HL-60 (cell line): Measurements from ENCODE around the gene LILRA6.

Experiments used
- DNase-seq, 2 experiments: peaks; one replicate each; pipeline ENCODE4 v3.0.0-alpha.2; 2010 to 2020; ENCODE audit warnings: low read depth in 1 of 2, low spot score in 1 of 2
- H3K27ac ChIP-seq: fragments of 250-450 bp; sonication (Bioruptor Pico); replicated peaks from 2 replicates; pipeline ENCODE4 v1.5.1; 2020; ENCODE audit warnings: mild to moderate bottlenecking, moderate library complexity
- H3K27me3 ChIP-seq: fragments of 250-450 bp; sonication (Bioruptor Pico); 2 replicates; pipeline ENCODE4 v1.5.1; 2021; ENCODE audit warnings: mild to moderate bottlenecking, moderate library complexity; ENCODE audit not compliant: insufficient read depth, poor library complexity, severe bottlenecking
- H3K4me3 ChIP-seq: replicated peaks from 2 replicates; pipeline ENCODE4 v1.5.1; 2011; ENCODE audit warnings: mild to moderate bottlenecking, control low read depth, low read length; ENCODE audit not compliant: insufficient read depth
- GABPA ChIP-seq: IDR thresholded peaks from 2 replicates; pipeline ENCODE4 v1.6.1; 2012; ENCODE audit warnings: low read depth
- POLR2AphosphoS5 ChIP-seq: IDR thresholded peaks from 2 replicates; pipeline ENCODE4 v1.6.1; 2012; ENCODE audit warnings: low read depth
- REST ChIP-seq: IDR thresholded peaks from 2 replicates; pipeline ENCODE4 v1.6.1; 2012; ENCODE audit warnings: low read depth; ENCODE audit not compliant: insufficient replicate concordance
- SPI1 ChIP-seq: IDR thresholded peaks from 2 replicates; pipeline ENCODE4 v1.6.1; 2012; ENCODE audit warnings: low read depth, mild to moderate bottlenecking, borderline replicate concordance
- TF ChIP-seq, protein P1 (sequence below): IDR thresholded peaks from one replicate; pipeline ENCODE4 v1.5.1; 2011; ENCODE audit warnings: low read length, control low read depth, inconsistent platforms; ENCODE audit not compliant: insufficient read depth

LILRA6 gene

DNA sequence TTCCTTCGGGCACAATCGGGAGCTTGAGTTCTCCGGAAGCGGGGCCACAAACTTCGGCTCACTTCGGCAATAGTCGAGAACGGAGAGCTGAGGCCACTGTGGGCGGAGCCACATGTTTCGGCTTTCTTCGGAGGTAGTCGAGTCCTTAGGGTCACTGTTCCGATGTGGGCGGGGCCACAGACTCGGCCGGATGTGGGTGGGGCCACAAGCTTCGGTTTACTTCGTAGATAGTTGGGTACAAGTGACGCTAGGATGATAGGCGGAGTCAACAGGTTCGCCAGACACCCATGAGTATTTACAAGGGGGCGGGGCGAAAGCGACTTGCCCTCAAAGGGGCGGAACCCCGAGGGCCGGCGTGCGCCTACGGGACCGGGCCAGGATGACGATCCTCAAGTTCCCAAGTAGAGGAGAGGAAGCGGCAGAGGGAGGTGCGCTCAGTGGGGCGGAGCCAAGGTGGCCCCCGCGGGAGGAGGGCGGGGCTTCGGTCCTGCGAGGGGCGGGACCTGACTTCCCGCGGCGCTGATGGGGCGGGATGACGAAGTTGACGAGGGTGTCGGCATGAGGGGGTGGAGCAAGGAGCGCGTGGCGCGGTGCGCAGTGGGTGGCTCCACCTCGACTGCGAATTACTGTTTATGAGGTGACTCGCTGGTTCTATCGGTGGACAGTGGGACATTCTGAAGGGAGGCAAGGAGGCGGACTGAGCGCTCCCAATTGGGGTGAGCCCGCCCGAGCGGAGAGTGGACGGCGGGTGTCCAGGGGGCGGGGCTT, 52.7 kb downstream of the LILRA6 start:
- no peaks in the 10 kb centered on the region for H3K27me3 ChIP-seq
- no peak for TF ChIP-seq GABPA
- peak; percentile 76 for TF ChIP-seq POLR2AphosphoS5
- peak; percentile 85; the same call in 1 of the 2 replicates for TF ChIP-seq SPI1

GRCh38 chr19:54189145-54189734, 53.4 kb downstream of the LILRA6 start, which contains the start of gene MBOAT7:
Gene MBOAT7, minus strand, starts transcription at chr19:54189580. Its CDS starts 1,072 bp downstream, at chr19:54188508.
- Histone ChIP-seq H3K27me3 (no peaks in the 10 kb centered on the region), H3K27ac (peak within 1 kb of the TSS; percentile 98), H3K4me3 (peak within 1 kb of the TSS; percentile 80)
- no peak for TF ChIP-seq POLR2AphosphoS5
- TF ChIP-seq, protein P1, sequence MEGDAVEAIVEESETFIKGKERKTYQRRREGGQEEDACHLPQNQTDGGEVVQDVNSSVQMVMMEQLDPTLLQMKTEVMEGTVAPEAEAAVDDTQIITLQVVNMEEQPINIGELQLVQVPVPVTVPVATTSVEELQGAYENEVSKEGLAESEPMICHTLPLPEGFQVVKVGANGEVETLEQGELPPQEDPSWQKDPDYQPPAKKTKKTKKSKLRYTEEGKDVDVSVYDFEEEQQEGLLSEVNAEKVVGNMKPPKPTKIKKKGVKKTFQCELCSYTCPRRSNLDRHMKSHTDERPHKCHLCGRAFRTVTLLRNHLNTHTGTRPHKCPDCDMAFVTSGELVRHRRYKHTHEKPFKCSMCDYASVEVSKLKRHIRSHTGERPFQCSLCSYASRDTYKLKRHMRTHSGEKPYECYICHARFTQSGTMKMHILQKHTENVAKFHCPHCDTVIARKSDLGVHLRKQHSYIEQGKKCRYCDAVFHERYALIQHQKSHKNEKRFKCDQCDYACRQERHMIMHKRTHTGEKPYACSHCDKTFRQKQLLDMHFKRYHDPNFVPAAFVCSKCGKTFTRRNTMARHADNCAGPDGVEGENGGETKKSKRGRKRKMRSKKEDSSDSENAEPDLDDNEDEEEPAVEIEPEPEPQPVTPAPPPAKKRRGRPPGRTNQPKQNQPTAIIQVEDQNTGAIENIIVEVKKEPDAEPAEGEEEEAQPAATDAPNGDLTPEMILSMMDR, result no peak
- TF ChIP-seq REST, result no peak
- TF ChIP-seq SPI1, result no peak
- TF ChIP-seq GABPA, result no peak
- DNase-seq, result no peak

More for the DNA sequence above, 52.7 kb downstream of the LILRA6 start:
- peak; percentile 99 to 100 for DNase-seq
- H3K27ac ChIP-seq, result peak overlapping the region; percentile 98
- H3K4me3 ChIP-seq, result peak overlapping the region; percentile 49

DNA sequence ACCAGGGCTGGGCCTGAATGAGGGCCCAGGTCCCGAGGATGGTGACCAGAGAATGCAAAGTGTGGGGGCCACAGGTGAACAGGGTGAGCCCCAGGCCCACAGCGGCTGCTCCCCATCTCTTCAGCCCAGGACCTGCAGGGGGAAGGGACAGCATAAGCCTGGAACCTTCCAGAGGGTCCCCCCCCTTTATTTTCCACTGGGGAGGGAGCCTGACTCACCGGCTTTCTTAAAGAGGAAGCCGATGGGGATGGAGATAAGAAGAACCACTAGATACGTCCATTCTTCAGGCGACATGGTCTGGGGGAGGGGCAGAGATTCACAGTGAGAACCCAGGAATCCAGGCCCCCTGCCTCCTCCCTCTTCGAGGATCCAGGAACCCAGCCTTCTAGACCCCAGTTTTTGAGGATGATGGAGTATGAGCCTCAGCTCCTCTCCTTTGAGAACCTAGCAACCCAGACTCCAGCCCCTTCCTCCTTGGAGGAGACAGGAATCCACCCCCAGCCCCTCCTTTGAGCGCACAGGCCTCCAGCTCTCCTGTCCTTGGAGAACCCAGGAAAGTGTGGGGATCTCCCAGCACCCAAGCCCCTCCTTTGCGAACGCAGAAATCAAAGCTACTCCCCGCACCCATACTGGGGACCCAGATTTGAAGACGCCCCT, 54.2 kb downstream of the LILRA6 start:
- peak overlapping the region; percentile 98 for H3K27ac ChIP-seq
- DNase-seq, result peak in 1 of 2 experiments; percentile 89
- TF ChIP-seq POLR2AphosphoS5 (peak; percentile 69), REST (no peak), GABPA (no peak), SPI1 (peak; percentile 77)

GRCh38 chr19:54186934-54187381, 55.6 kb downstream of the LILRA6 start:
- TF ChIP-seq, protein P1, result no peak
- TF ChIP-seq GABPA, result no peak
- TF ChIP-seq SPI1, result no peak
- no peak for TF ChIP-seq REST
- no peak for TF ChIP-seq POLR2AphosphoS5
- H3K27ac ChIP-seq, result peak overlapping the region; percentile 98; the same call in 1 of the 2 replicates
- no peaks in the 10 kb centered on the region for H3K27me3 ChIP-seq
- no peak for DNase-seq
- no peak overlapping the region for H3K4me3 ChIP-seq

More for the DNA sequence above, 54.2 kb downstream of the LILRA6 start:
- H3K27me3 ChIP-seq, result no peaks in the 10 kb centered on the region
- H3K4me3 ChIP-seq, result peak overlapping the region; percentile 80
